Mesendoderm (in vitro differentiated cells): ENCODE measurements around the gene ATXN7L2.

Source experiments
- DNase-seq: peaks from one replicate; pipeline ENCODE4 v3.0.0; 2013
- H2AK5ac ChIP-seq: 2 replicates; pipeline ENCODE4 v1.6.1; 2013; ENCODE audit warnings: low read length, inconsistent platforms
- H2BK120ac ChIP-seq: 2 replicates; pipeline ENCODE4 v1.6.1; 2013; ENCODE audit warnings: low read depth, mild to moderate bottlenecking, low read length, moderate library complexity, mixed read lengths
- H2BK15ac ChIP-seq: replicated peaks from 2 replicates; pipeline ENCODE4 v1.6.1; 2013; ENCODE audit warnings: low read depth, mild to moderate bottlenecking, moderate library complexity
- H2BK5ac ChIP-seq: 2 replicates; pipeline ENCODE4 v1.6.1; 2013; ENCODE audit warnings: low read length, inconsistent platforms
- H3K18ac ChIP-seq: 2 replicates; pipeline ENCODE4 v1.6.1; 2013; ENCODE audit warnings: mild to moderate bottlenecking, low read length, mixed read lengths
- H3K23ac ChIP-seq: one replicate; pipeline ENCODE4 v1.6.1; 2013; ENCODE audit warnings: low read length
- H3K27ac ChIP-seq: 2 replicates; pipeline ENCODE4 v1.5.1; 2013; ENCODE audit warnings: low read depth, mild to moderate bottlenecking, inconsistent platforms, low read length, moderate library complexity
- H3K27me3 ChIP-seq: 2 replicates; pipeline ENCODE4 v1.6.1; 2013; ENCODE audit warnings: low read length, control low read depth, mild to moderate bottlenecking, inconsistent platforms; ENCODE audit not compliant: insufficient read depth, poor library complexity
- H3K36me3 ChIP-seq: 2 replicates; pipeline ENCODE4 v1.6.1; 2013; ENCODE audit warnings: low read length, inconsistent platforms; ENCODE audit not compliant: control insufficient read depth, insufficient read depth
- H3K4ac ChIP-seq: one replicate; pipeline ENCODE4 v1.6.1; 2013; ENCODE audit warnings: low read depth, mild to moderate bottlenecking, low read length, moderate library complexity
- H3K4me1 ChIP-seq: 2 replicates; pipeline ENCODE4 v1.6.1; 2013; ENCODE audit warnings: low read depth, low read length, inconsistent platforms; ENCODE audit not compliant: control insufficient read depth
- H3K4me2 ChIP-seq: 2 replicates; pipeline ENCODE4 v1.6.1; 2013; ENCODE audit warnings: low read length
- H3K4me3 ChIP-seq: 2 replicates; pipeline ENCODE4 v1.5.1; 2013; ENCODE audit warnings: mild to moderate bottlenecking, low read length
- H3K56ac ChIP-seq: one replicate; pipeline ENCODE4 v1.6.1; 2013; ENCODE audit warnings: low read length
- H3K79me1 ChIP-seq: 2 replicates; pipeline ENCODE4 v1.6.1; 2013; ENCODE audit warnings: low read length, inconsistent platforms
- H3K79me2 ChIP-seq: 2 replicates; pipeline ENCODE4 v1.6.1; 2013; ENCODE audit warnings: mild to moderate bottlenecking, low read length; ENCODE audit not compliant: control insufficient read depth, insufficient read depth
- H3K9ac ChIP-seq: 2 replicates; pipeline ENCODE4 v1.6.1; 2013; ENCODE audit warnings: low read length, inconsistent platforms
- H4K5ac ChIP-seq: one replicate; pipeline ENCODE4 v1.6.1; 2013; ENCODE audit warnings: low read length
- H4K8ac ChIP-seq: one replicate; pipeline ENCODE4 v1.6.1; 2013; ENCODE audit warnings: low read depth, mild to moderate bottlenecking, control low read depth, low read length, moderate library complexity
- WGBS: extraction: QIAGEN DNeasy Blood & Tissue Kit; methylation state at CpG from one replicate; pipeline ENCODE4 v1.1.7; 2013; ENCODE audit warnings: low lambda C conversion rate, missing lambda C conversion rate; ENCODE audit not compliant: insufficient coverage; ENCODE audit errors: extremely low coverage; 5-methylcytosine and 5-hydroxymethylcytosine counted together

The ATXN7L2 gene

DNA sequence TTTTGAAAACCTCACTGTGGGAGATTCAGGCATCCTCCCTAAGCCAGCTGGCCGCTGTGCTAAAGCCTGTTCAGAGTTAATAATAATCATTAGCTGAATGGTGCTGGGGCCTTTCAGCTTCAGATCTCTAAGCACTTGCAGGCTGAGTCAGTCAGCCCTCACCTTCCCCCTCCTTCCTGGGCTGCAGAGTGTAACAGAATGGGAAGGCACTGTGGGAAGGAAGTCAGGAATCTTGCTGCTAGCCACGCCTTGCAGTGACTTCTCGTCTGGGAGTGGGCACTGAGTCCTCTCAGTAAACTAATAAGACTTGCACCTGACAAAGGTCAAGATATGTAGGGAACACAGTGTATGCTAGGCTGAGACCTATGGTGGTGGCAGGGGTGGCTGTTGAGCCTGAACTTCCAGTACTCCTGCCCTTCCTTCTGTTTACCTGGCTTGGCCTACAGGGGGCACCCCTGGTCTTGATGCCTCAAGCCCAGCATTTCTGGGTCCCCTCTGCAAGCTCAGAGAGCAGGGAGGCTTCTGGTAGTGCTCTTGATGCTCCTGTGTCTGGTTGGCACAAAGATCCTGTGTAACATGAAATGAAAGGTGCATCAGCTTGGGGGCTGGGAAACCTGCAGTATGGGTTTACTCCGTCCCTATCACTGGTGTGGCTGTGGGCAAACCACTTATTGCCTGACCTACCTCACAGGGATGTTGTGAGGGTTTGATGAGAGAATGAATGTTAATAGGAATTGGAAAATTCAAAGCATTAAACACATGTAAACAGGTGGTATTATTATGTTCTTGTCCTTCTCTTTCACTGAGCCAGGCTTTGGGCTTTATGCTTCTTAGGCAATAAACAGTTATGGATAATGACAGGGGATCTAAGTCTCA lies 16.2 kb downstream of the ATXN7L2 start:
- Histone ChIP-seq H2AK5ac (no peak overlapping the region), H2BK5ac (no peak overlapping the region), H3K79me1 (peaks cover under 1% of the 10 kb centered on the region), H3K18ac (no peak overlapping the region), H3K4me2 (no peak overlapping the region), H3K4me3 (no peak overlapping the region), H3K36me3 (no peaks in the 10 kb centered on the region), H3K27me3 (no peaks in the 10 kb centered on the region), H3K56ac (no peak overlapping the region), H3K4ac (no peak overlapping the region), H4K8ac (no peak overlapping the region), H2BK15ac (no peak overlapping the region), H3K27ac (no peak overlapping the region), H3K4me1 (peaks cover 2% of the 10 kb centered on the region), H3K9ac (no peak overlapping the region), H3K23ac (no peak overlapping the region), H3K79me2 (no peaks in the 10 kb centered on the region), H2BK120ac (no peak overlapping the region), H4K5ac (no peak overlapping the region)
- peak; percentile 81 for DNase-seq
- no CpG with 5 or more reads among the region's 4 CpGs for WGBS

DNA sequence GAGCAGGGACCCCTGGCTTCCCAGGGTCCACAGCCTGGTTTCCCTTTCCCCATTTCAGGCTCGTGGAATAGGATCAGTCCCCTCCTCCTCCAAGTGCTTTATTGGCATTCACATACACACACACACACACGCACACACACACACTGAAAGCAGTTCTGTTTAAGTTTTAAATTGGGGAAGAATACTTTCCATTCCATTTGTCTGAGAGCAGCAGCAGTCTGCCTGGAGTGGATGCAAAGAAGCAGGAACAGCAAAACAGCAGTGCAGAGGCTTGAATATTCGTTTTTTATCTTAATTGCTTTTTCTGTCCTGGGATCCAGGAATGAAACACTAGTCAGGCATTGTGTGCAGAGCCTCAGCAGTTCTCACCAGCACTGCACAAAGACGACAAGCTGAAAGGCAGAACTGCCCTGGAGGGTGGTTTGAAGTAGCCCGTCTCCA lies 17.3 kb downstream of the ATXN7L2 start:
- Histone ChIP-seq H2BK120ac (no peak overlapping the region), H3K4me3 (no peak overlapping the region), H3K23ac (no peak overlapping the region), H3K27me3 (no peaks in the 10 kb centered on the region), H3K4me1 (peaks cover 2% of the 10 kb centered on the region), H2AK5ac (no peak overlapping the region), H3K79me1 (no peaks in the 10 kb centered on the region), H2BK5ac (no peak overlapping the region), H2BK15ac (no peak overlapping the region), H3K36me3 (no peaks in the 10 kb centered on the region), H4K8ac (no peak overlapping the region), H3K56ac (no peak overlapping the region), H3K79me2 (no peaks in the 10 kb centered on the region), H3K9ac (no peak overlapping the region), H3K4me2 (no peak overlapping the region), H3K4ac (no peak overlapping the region), H3K18ac (no peak overlapping the region), H4K5ac (no peak overlapping the region), H3K27ac (no peak overlapping the region)
- DNase-seq, result no peak
- WGBS, result no CpG with 5 or more reads among the region's 5 CpGs

DNA sequence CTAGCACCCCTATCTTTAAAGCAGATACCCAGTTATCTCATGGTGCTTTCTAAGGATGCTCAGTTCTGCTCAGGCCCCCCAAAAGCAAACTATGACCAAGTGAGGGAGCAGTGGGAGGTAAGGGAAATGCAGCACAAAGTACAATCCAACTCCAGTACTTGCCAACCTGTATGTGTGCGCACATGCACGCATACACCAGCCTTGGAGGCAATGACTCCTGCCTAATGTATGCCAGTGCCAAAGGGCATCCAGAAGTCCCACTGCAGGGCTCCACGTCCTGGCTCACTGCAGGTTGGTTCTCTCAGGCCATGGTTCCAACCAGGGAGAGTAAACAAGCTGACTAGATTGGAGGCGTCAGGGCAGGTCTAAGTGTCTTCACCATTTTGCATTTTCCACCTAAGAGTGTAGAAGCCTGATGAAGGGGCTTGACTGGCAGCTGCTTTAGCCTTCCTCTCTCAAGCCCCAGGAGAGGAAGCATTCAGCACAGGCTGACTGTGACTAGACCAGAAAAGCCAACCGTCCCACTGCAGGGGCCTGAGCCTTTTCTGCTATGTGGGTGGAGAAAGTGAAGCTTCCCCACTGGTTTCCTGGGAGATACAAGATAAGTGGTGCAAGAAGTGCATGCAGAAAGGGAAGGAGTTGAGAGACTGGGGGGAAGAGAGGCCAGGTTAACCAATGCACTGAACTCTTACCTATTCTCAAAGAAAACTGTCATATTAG lies 18.1 kb downstream of the ATXN7L2 start:
- H3K4me1 ChIP-seq, result peaks cover 2% of the 10 kb centered on the region
- no peak overlapping the region for H2BK15ac ChIP-seq
- no peaks in the 10 kb centered on the region for H3K79me2 ChIP-seq
- no peak overlapping the region for H2AK5ac ChIP-seq
- no peak overlapping the region for H3K56ac ChIP-seq
- no peaks in the 10 kb centered on the region for H3K36me3 ChIP-seq
- H2BK120ac ChIP-seq, result no peak overlapping the region
- no peak overlapping the region for H4K5ac ChIP-seq
- H3K4me3 ChIP-seq, result no peak overlapping the region
- H3K4me2 ChIP-seq, result no peak overlapping the region
- H4K8ac ChIP-seq, result no peak overlapping the region
- H3K18ac ChIP-seq, result no peak overlapping the region
- H3K9ac ChIP-seq, result no peak overlapping the region
- no peak for DNase-seq
- H3K4ac ChIP-seq, result no peak overlapping the region
- H3K79me1 ChIP-seq, result no peaks in the 10 kb centered on the region
- H3K23ac ChIP-seq, result no peak overlapping the region
- no CpG with 5 or more reads among the region's 5 CpGs for WGBS
- no peak overlapping the region for H2BK5ac ChIP-seq
- no peak overlapping the region for H3K27ac ChIP-seq
- no peaks in the 10 kb centered on the region for H3K27me3 ChIP-seq

DNA sequence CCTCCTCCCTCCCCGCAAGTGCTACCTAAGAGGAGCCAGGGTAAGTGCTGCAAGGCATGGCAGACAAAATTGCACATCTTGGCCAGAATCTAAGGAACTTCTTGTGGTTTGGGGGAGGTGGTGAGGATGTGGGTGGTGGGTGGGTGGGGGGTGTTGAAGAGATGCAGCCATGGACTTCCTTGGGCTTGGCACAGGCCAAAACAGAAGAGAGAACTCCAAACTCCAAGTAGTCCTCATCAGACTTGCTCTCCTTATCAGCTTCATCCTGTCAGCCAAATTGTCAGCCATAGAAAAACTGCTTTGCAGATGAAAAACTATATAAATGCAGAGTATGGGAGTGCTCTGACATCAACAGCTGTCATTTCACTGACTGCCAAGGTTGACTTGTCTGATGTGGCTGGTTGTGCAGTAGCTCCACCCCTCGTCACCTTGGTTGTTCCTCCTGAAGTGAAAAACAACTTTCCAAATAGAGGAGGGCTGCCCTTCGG lies 18.7 kb downstream of the ATXN7L2 start:
- no peaks in the 10 kb centered on the region for H3K27me3 ChIP-seq
- H2BK120ac ChIP-seq, result no peak overlapping the region
- H2BK15ac ChIP-seq, result no peak overlapping the region
- no peak overlapping the region for H3K9ac ChIP-seq
- no peak overlapping the region for H2AK5ac ChIP-seq
- no peak overlapping the region for H3K23ac ChIP-seq
- no peak overlapping the region for H3K4me3 ChIP-seq
- no CpG with 5 or more reads among the region's 3 CpGs for WGBS
- no peak overlapping the region for H3K18ac ChIP-seq
- no peaks in the 10 kb centered on the region for H3K79me1 ChIP-seq
- no peaks in the 10 kb centered on the region for H3K36me3 ChIP-seq
- no peak overlapping the region for H2BK5ac ChIP-seq
- no peak overlapping the region for H3K4ac ChIP-seq
- no peaks in the 10 kb centered on the region for H3K79me2 ChIP-seq
- DNase-seq, result no peak
- H3K56ac ChIP-seq, result no peak overlapping the region
- H4K8ac ChIP-seq, result no peak overlapping the region
- H3K4me1 ChIP-seq, result peaks cover 2% of the 10 kb centered on the region
- H3K4me2 ChIP-seq, result no peak overlapping the region
- H4K5ac ChIP-seq, result no peak overlapping the region
- no peak overlapping the region for H3K27ac ChIP-seq

DNA sequence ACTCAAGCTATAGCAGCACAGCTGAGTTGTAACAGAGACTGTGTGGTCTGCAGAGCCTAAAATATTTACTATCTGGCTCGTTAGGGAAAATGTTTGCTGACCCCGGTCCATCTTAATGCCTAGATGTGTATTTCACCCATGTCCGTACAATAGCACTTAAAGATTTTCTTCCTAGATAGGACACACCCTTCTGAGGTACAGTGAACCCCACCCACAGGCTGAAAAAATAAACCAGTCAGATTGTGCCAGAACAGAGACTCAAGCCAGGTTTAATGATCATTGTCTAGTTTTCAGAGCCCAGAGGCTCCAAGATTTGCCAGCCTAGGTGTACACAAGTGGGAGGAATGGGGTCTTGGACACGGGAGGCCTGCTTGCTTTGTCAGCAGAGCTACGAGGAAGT lies 20.2 kb downstream of the ATXN7L2 start:
- no peak overlapping the region for H3K4ac ChIP-seq
- no peak overlapping the region for H3K18ac ChIP-seq
- no CpG with 5 or more reads among the region's 5 CpGs for WGBS

More for the DNA sequence above, 20.2 kb downstream of the ATXN7L2 start:
- Histone ChIP-seq H2BK5ac (no peak overlapping the region), H4K8ac (no peak overlapping the region), H4K5ac (no peak overlapping the region), H3K36me3 (no peaks in the 10 kb centered on the region), H2BK15ac (no peak overlapping the region), H2AK5ac (no peak overlapping the region), H3K56ac (no peak overlapping the region), H3K79me2 (no peaks in the 10 kb centered on the region), H3K27me3 (peaks cover 2% of the 10 kb centered on the region), H2BK120ac (no peak overlapping the region), H3K79me1 (no peaks in the 10 kb centered on the region), H3K27ac (no peak overlapping the region), H3K4me3 (no peak overlapping the region), H3K4me1 (peaks cover 2% of the 10 kb centered on the region), H3K4me2 (no peak overlapping the region), H3K23ac (no peak overlapping the region), H3K9ac (no peak overlapping the region)
- DNase-seq, result no peak
